HepG2 (cell line): ENCODE measurements around the gene PRSS38. TPM values are rescaled to one million over a fixed set of nuclear protein-coding genes. Genes with fewer than 3 reads are reported as not detected.

Experiments used
- ATAC-seq: fragments of 200-7000 bp; cut with Tn5 transposase; 3 replicates; pipeline ENCODE4 v1.9.1; 2020; ENCODE audit warnings: mild to moderate bottlenecking, moderate library complexity
- BruUV-seq: library from RNA; stranded (reverse); fragments of 400-500 nt; replicated peaks from 2 replicates; lab custom pipeline; 2021; lab: Mats Ljungman, UMichigan
- CTCF ChIA-PET: fragments of 300-600 bp; formaldehyde crosslinking; extraction: SDS; loops from one replicate; lab custom pipeline; 2021; ENCODE audit warnings: low total read pairs, inconsistent platforms, low intra/inter-chr PET ratio; lab: Yijun Ruan, JAX
- POLR2A ChIA-PET: fragments of 350-600 bp; sonication (Branson Sonifier 250); formaldehyde crosslinking; loops from one replicate; lab custom pipeline; 2020; ENCODE audit warnings: antibody characterized with exemption, inconsistent platforms; lab: Yijun Ruan, JAX
- DNase-seq: peaks from one replicate; pipeline ENCODE4 v3.0.0-alpha.2; 2015; ENCODE audit warnings: low spot score
- FAIRE-seq: peaks from 3 replicates; lab custom pipeline; 2011; peaks lifted over from hg19 to GRCh38; lab: Jason Lieb, UNC
- H2AFZ ChIP-seq: one replicate; pipeline ENCODE4 v1.6.1; 2011; ENCODE audit warnings: low read length, inconsistent platforms
- H3K27ac ChIP-seq: fragments of 300-600 bp; 3 replicates; pipeline ENCODE4 v1.8.0; 2011; ENCODE audit warnings: mixed run types, mild to moderate bottlenecking, mixed read lengths, low read length, inconsistent platforms; ENCODE audit not compliant: insufficient read depth; ENCODE audit errors: extremely low read length
- H3K27me3 ChIP-seq, 2 experiments: fragments of 200-600 bp in 1 of 2; 2 replicates in 1 of 2; 3 replicates in 1 of 2; pipeline versions ENCODE4 v1.6.0 to v1.8.0; 2011; ENCODE audit warnings: low read length in 2 of 2, mild to moderate bottlenecking in 2 of 2, moderate library complexity in 2 of 2, inconsistent platforms in 1 of 2; ENCODE audit not compliant: insufficient read depth in 2 of 2, control insufficient read depth in 1 of 2
- H3K36me3 ChIP-seq, 2 experiments: fragments of 200-600 bp in 1 of 2; replicated peaks in 1 of 2; 2 replicates in 1 of 2; 3 replicates in 1 of 2; pipeline versions ENCODE4 v1.5.1 to v1.8.0; 2011; ENCODE audit warnings: low read length in 2 of 2, inconsistent platforms in 1 of 2; ENCODE audit not compliant: insufficient read depth in 2 of 2, control insufficient read depth in 1 of 2
- H3K4me1 ChIP-seq: 2 replicates; pipeline ENCODE4 v1.5.1; 2012; ENCODE audit warnings: low read length, inconsistent platforms; ENCODE audit not compliant: insufficient read depth
- H3K4me2 ChIP-seq: 2 replicates; pipeline ENCODE4 v1.6.0; 2011; ENCODE audit warnings: low read depth, low read length, inconsistent platforms
- H3K4me3 ChIP-seq, 3 experiments: fragments of 200-600 bp in 1 of 3; sonication (generic), shearing (Covaris generic) in 1 of 3; replicated peaks in 1 of 3; 2 replicates each; pipeline ENCODE4 v1.5.1; 2011 to 2016; ENCODE audit warnings: low read length in 3 of 3, inconsistent platforms in 2 of 3, low read depth in 2 of 3, mild to moderate bottlenecking in 2 of 3, control low read depth in 1 of 3, mixed read lengths in 1 of 3; ENCODE audit not compliant: insufficient read depth in 1 of 3
- H3K79me2 ChIP-seq: one replicate; pipeline ENCODE4 v1.6.1; 2011; ENCODE audit warnings: low read length, inconsistent platforms; ENCODE audit not compliant: insufficient read depth
- H3K9ac ChIP-seq: 2 replicates; pipeline ENCODE4 v1.6.0; 2011; ENCODE audit warnings: mild to moderate bottlenecking, low read depth, low read length, inconsistent platforms; ENCODE audit not compliant: insufficient read depth
- H3K9me3 ChIP-seq: 2 replicates; pipeline ENCODE4 v1.5.1; 2012; ENCODE audit warnings: mild to moderate bottlenecking, low read length
- H4K20me1 ChIP-seq: 2 replicates; pipeline ENCODE4 v1.6.0; 2011; ENCODE audit warnings: inconsistent platforms, mild to moderate bottlenecking, low read length, moderate library complexity; ENCODE audit not compliant: insufficient read depth
- CC2D1A ChIP-seq: sonication (generic); formaldehyde crosslinking; IDR thresholded peaks from 2 replicates; pipeline ENCODE4 v1.8.1; 2023; ENCODE audit warnings: mild to moderate bottlenecking, missing genetic modification reagents
- GATAD1 ChIP-seq: IDR thresholded peaks from 2 replicates; pipeline ENCODE4 v1.6.1; 2016; ENCODE audit warnings: missing genetic modification reagents, missing compliant biosample characterization
- KLF6 ChIP-seq: IDR thresholded peaks from 2 replicates; pipeline ENCODE4 v1.8.0; 2016; ENCODE audit warnings: missing biosample characterization, missing genetic modification reagents
- ZNF124 ChIP-seq: sonication (generic); formaldehyde crosslinking; IDR thresholded peaks from 2 replicates; pipeline ENCODE4 v1.4.0; 2020; ENCODE audit warnings: missing genetic modification reagents
- ZNF337 ChIP-seq: sonication (generic); formaldehyde crosslinking; IDR thresholded peaks from 2 replicates; pipeline ENCODE4 v1.5.1; 2020; ENCODE audit warnings: missing genetic modification reagents, low read depth, mild to moderate bottlenecking, borderline replicate concordance
- ZNF746 ChIP-seq: sonication (generic); formaldehyde crosslinking; IDR thresholded peaks from 2 replicates; pipeline ENCODE4 v1.8.0; 2022; ENCODE audit warnings: mild to moderate bottlenecking, missing genetic modification reagents
- ZNF782 ChIP-seq: sonication (generic); formaldehyde crosslinking; IDR thresholded peaks from 2 replicates; pipeline ENCODE4 v1.4.0; 2020; ENCODE audit warnings: missing genetic modification reagents, mild to moderate bottlenecking, borderline replicate concordance
- ZSCAN25 ChIP-seq: sonication (generic); formaldehyde crosslinking; IDR thresholded peaks from 2 replicates; pipeline ENCODE4 v1.8.0; 2022; ENCODE audit warnings: mild to moderate bottlenecking, missing genetic modification reagents
- WGBS: methylation state at CpG from one replicate; pipeline ENCODE4 v1.1.6; 2017; ENCODE audit warnings: low lambda C conversion rate; 5-methylcytosine and 5-hydroxymethylcytosine counted together
- in situ Hi-C: cut with HindIII; loops from 2 replicates; pipeline ENCODE4 v1.10.0; 2017; ENCODE audit warnings: low pct_unique_long_range_greater_than_20kb; ENCODE audit not compliant: extremely low pct_ligation_motif_present
- intact Hi-C: fragments of 100-400 bp; cut with micrococcal nuclease; formaldehyde crosslinking; loops from one replicate; pipeline ENCODE4 v1.10.0; 2022; ENCODE audit not compliant: unreplicated experiment
- polyA plus RNA-seq, 8 experiments: library from polyadenylated mRNA; depleted of rRNA in 3 of 8; stranded (reverse) in 7 of 8; unstranded in 1 of 8; fragments of >200 nt; fragmentation: Illumina TruSeq in 4 of 8; extraction: Trizol in 4 of 8; gene quantifications; 2 replicates each; pipeline versions ENCODE4 v1.2.1 to v1.2.3, GENCODE V29; 2011 to 2016; ENCODE audit warnings: low read depth in 4 of 8, missing spikeins in 1 of 8, mixed read lengths in 1 of 8; ENCODE audit not compliant: insufficient read depth in 1 of 8
- total RNA-seq, 5 experiments: library from RNA; depleted of rRNA; stranded (reverse); fragments of >200 nt; fragmentation: Illumina TruSeq; extraction: Trizol; gene quantifications; 2 replicates each; pipeline ENCODE4 v1.2.3, GENCODE V29; 2016; ENCODE audit warnings: low read depth in 1 of 5
- TF ChIP-seq, protein P1 (sequence below): sonication (generic); formaldehyde crosslinking; IDR thresholded peaks from 2 replicates; pipeline ENCODE4 v1.4.0; 2020; ENCODE audit warnings: mild to moderate bottlenecking, missing genetic modification reagents
- TF ChIP-seq, protein P2 (sequence below): sonication (generic); formaldehyde crosslinking; IDR thresholded peaks from 2 replicates; pipeline ENCODE4 v1.8.0; 2022; ENCODE audit warnings: mild to moderate bottlenecking, missing genetic modification reagents, moderate library complexity
- TF ChIP-seq, protein P3 (sequence below): sonication (generic); formaldehyde crosslinking; conservative IDR thresholded peaks from 2 replicates; pipeline ENCODE4 v1.4.0; 2020; ENCODE audit warnings: missing genetic modification reagents
- TF ChIP-seq, protein P4 (sequence below): sonication (generic); formaldehyde crosslinking; IDR thresholded peaks from 2 replicates; pipeline ENCODE4 v1.5.0; 2020; ENCODE audit warnings: missing genetic modification reagents, mild to moderate bottlenecking, borderline replicate concordance
- TF ChIP-seq, protein P5 (sequence below): sonication (generic); formaldehyde crosslinking; IDR thresholded peaks from 2 replicates; pipeline ENCODE4 v1.8.0; 2022; ENCODE audit warnings: mild to moderate bottlenecking, missing genetic modification reagents, moderate library complexity

PRSS38 gene
- total and polyA plus RNA-seq, 2 of the 13 experiments (the other 11 are each of a cell fraction or from before 2014, with no cell fraction given), result not detected

- FAIRE-seq (no peak), ATAC-seq (no peak), DNase-seq (no peak)
- no peak overlapping the region for H3K4me2 ChIP-seq
- no peak overlapping the region for H3K27ac ChIP-seq
- ChIA-PET POLR2A (no interaction called here), CTCF (no interaction called here)
- no peak overlapping the region for H3K9ac ChIP-seq
- H3K27me3 ChIP-seq, result no peaks in the 10 kb centered on the region
- intact Hi-C loops (no loop called here), in situ Hi-C loops (no loop called here)
- no peaks in the 10 kb centered on the region for H4K20me1 ChIP-seq
- H3K36me3 ChIP-seq, result peaks cover 9 to 14% of the 10 kb centered on the region in 2 experiments; a peak in 3 of 5 replicates
- BruUV-seq, result no TSS peak
- H3K9me3 ChIP-seq, result no peaks in the 10 kb centered on the region
- whole genome bisulfite sequencing, result 93% methylated on average over 4 of the region's 4 CpGs
- no peaks in the 10 kb centered on the region for H3K79me2 ChIP-seq
- H3K4me1 ChIP-seq, result no peaks in the 10 kb centered on the region
- TF ChIP-seq GATAD1 (CRISPR knock-in tag), result no peak
- no peak for TF ChIP-seq ZNF746 (CRISPR knock-in tag)
- TF ChIP-seq KLF6 (CRISPR knock-in tag), result no peak
- TF ChIP-seq ZNF124 (CRISPR knock-in tag), result no peak
- TF ChIP-seq, protein P1, sequence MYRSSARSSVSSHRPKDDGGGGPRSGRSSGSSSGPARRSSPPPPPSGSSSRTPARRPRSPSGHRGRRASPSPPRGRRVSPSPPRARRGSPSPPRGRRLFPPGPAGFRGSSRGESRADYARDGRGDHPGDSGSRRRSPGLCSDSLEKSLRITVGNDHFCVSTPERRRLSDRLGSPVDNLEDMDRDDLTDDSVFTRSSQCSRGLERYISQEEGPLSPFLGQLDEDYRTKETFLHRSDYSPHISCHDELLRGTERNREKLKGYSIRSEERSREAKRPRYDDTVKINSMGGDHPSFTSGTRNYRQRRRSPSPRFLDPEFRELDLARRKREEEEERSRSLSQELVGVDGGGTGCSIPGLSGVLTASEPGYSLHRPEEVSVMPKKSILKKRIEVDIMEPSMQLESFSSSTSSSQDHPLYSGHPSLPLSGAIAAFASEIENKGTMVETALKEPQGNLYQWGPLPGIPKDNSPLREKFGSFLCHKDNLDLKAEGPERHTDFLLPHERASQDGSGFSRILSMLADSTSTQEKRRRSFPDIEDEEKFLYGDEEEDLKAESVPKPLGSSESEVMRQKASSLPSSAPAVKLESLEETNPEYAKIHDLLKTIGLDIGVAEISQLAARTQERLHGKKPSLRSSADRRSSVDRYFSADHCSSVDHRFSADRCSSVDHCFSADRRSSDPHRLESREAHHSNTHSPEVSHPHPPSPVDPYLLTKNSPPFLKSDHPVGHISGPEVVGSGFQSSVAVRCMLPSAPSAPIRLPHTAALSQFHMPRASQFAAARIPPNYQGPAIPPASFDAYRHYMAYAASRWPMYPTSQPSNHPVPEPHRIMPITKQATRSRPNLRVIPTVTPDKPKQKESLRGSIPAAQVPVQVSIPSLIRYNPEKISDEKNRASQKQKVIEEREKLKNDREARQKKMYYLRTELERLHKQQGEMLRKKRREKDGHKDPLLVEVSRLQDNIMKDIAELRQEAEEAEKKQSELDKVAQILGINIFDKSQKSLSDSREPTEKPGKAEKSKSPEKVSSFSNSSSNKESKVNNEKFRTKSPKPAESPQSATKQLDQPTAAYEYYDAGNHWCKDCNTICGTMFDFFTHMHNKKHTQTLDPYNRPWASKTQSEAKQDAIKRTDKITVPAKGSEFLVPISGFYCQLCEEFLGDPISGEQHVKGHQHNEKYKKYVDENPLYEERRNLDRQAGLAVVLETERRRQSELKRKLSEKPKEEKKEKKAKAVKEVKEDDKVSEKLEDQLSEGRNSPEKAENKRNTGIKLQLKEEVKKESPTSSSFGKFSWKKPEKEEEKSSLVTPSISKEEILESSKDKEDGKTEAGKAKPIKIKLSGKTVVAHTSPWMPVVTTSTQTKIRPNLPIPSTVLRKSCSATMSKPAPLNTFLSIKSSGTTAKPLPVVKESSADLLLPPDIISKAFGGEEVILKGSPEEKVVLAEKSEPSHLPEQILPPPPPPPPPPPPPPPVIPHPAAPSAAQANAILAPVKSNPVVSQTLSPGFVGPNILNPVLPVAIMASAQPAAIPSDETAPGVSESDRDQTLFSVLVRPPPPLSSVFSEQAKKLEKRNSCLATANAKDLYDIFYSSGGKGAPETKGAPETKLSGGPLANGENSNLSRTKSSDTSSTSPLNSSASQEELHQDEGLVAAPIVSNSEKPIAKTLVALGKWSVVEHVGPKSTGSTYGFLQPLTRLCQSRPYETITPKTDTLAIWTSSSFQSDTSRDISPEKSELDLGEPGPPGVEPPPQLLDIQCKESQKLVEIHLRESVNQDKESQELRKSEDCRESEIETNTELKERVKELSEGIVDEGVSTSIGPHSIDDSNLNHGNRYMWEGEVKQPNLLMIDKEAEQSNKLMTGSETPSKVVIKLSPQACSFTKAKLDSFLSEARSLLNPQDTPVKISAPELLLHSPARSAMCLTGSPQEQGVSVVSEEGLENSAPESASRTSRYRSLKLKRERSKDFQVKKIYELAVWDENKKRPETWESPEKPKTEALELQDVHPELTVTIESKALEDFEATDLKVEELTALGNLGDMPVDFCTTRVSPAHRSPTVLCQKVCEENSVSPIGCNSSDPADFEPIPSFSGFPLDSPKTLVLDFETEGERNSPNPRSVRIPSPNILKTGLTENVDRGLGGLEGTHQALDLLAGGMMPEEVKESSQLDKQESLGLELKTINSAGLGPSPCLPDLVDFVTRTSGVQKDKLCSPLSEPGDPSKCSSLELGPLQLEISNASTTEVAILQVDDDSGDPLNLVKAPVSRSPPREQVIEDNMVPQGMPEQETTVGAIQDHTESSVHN (CRISPR knock-in tag), result no peak
- no peak for TF ChIP-seq CC2D1A (CRISPR knock-in tag)
- no peak for TF ChIP-seq ZSCAN25 (CRISPR knock-in tag)
- TF ChIP-seq ZNF337, result no peak
- TF ChIP-seq, protein P2, sequence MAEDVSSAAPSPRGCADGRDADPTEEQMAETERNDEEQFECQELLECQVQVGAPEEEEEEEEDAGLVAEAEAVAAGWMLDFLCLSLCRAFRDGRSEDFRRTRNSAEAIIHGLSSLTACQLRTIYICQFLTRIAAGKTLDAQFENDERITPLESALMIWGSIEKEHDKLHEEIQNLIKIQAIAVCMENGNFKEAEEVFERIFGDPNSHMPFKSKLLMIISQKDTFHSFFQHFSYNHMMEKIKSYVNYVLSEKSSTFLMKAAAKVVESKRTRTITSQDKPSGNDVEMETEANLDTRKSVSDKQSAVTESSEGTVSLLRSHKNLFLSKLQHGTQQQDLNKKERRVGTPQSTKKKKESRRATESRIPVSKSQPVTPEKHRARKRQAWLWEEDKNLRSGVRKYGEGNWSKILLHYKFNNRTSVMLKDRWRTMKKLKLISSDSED (CRISPR knock-in tag), result no peak
- no peak for TF ChIP-seq ZNF782 (CRISPR knock-in tag)
- TF ChIP-seq, protein P3, sequence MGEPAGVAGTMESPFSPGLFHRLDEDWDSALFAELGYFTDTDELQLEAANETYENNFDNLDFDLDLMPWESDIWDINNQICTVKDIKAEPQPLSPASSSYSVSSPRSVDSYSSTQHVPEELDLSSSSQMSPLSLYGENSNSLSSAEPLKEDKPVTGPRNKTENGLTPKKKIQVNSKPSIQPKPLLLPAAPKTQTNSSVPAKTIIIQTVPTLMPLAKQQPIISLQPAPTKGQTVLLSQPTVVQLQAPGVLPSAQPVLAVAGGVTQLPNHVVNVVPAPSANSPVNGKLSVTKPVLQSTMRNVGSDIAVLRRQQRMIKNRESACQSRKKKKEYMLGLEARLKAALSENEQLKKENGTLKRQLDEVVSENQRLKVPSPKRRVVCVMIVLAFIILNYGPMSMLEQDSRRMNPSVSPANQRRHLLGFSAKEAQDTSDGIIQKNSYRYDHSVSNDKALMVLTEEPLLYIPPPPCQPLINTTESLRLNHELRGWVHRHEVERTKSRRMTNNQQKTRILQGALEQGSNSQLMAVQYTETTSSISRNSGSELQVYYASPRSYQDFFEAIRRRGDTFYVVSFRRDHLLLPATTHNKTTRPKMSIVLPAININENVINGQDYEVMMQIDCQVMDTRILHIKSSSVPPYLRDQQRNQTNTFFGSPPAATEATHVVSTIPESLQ, result no peak
- TF ChIP-seq, protein P4, sequence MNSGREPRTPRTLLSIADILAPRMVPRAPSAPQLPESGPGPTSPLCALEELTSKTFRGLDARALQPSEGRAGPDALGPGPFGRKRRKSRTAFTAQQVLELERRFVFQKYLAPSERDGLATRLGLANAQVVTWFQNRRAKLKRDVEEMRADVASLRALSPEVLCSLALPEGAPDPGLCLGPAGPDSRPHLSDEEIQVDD, result no peak
- TF ChIP-seq, protein P5, sequence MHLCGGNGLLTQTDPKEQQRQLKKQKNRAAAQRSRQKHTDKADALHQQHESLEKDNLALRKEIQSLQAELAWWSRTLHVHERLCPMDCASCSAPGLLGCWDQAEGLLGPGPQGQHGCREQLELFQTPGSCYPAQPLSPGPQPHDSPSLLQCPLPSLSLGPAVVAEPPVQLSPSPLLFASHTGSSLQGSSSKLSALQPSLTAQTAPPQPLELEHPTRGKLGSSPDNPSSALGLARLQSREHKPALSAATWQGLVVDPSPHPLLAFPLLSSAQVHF, result no peak
- no peak overlapping the region for H2AFZ ChIP-seq
- no peak overlapping the region for H3K4me3 ChIP-seq
Measured at GRCh38 chr1:227777646-227778045, 37.8 kb upstream of the PRSS38 start.
